H54 (cell line): Measurements from ENCODE around the gene PSMA7.

ENCODE experiments used
- DNase-seq: peaks from one replicate; pipeline ENCODE4 v3.0.0; 2011; ENCODE audit warnings: low spot score, mixed read lengths; ENCODE audit not compliant: insufficient read length
- FAIRE-seq: peaks from 3 replicates; lab custom pipeline; 2011; peaks lifted over from hg19 to GRCh38; lab: Jason Lieb, UNC
- POLR2A ChIP-seq: IDR thresholded peaks from 2 replicates; pipeline ENCODE4 v1.6.1; 2011; ENCODE audit warnings: low read depth, mild to moderate bottlenecking, low read length

PSMA7 gene

GRCh38 chr20:62164879-62165761, 21.9 kb upstream of the PSMA7 start:
- TF ChIP-seq POLR2A, result no peak
- FAIRE-seq (no peak), DNase-seq (no peak)

GRCh38 chr20:62163986-62164762, 21.0 kb upstream of the PSMA7 start:
- DNase-seq (no peak), FAIRE-seq (no peak)
- no peak for TF ChIP-seq POLR2A

GRCh38 chr20:62163485-62163865, 20.3 kb upstream of the PSMA7 start:
- no peak for TF ChIP-seq POLR2A
- FAIRE-seq (no peak), DNase-seq (no peak)

- no peak for DNase-seq
- TF ChIP-seq POLR2A, result no peak
- no peak for FAIRE-seq
These were observed 19.7 kb upstream of the PSMA7 start for GRCh38 chr20:62162765-62163484.

- TF ChIP-seq POLR2A, result no peak
- FAIRE-seq (no peak), DNase-seq (peak; percentile 82)
These were observed 18.2 kb upstream of the PSMA7 start for GRCh38 chr20:62161347-62161746.

- TF ChIP-seq POLR2A, result no peak
- DNase-seq (no peak), FAIRE-seq (no peak)
These were observed 17.7 kb upstream of the PSMA7 start for GRCh38 chr20:62160876-62161275.

- no peak for FAIRE-seq
- no peak for TF ChIP-seq POLR2A
- no peak for DNase-seq
These were observed 17.1 kb upstream of the PSMA7 start for GRCh38 chr20:62160253-62160652.

- TF ChIP-seq POLR2A, result no peak
- peak; percentile 50 for DNase-seq
- FAIRE-seq, result no peak
These were observed 16.6 kb upstream of the PSMA7 start for GRCh38 chr20:62159839-62160238.

GRCh38 chr20:62159052-62159451, 15.9 kb upstream of the PSMA7 start:
- no peak for TF ChIP-seq POLR2A
- DNase-seq (no peak), FAIRE-seq (no peak)

GRCh38 chr20:62158541-62158940, 15.3 kb upstream of the PSMA7 start:
- FAIRE-seq (no peak), DNase-seq (no peak)
- TF ChIP-seq POLR2A, result no peak

GRCh38 chr20:62158088-62158400, 14.8 kb upstream of the PSMA7 start:
- FAIRE-seq (no peak), DNase-seq (no peak)
- TF ChIP-seq POLR2A, result no peak

- no peak for TF ChIP-seq POLR2A
- DNase-seq (no peak), FAIRE-seq (no peak)
These were observed 14.3 kb upstream of the PSMA7 start for GRCh38 chr20:62157387-62158087.

- FAIRE-seq, result no peak
- TF ChIP-seq POLR2A, result no peak
- peak; percentile 43 for DNase-seq
These were observed 13.6 kb upstream of the PSMA7 start for GRCh38 chr20:62156592-62157386.
